ENCODE data around the gene ABLIM3.

Gene ABLIM3

DNA sequence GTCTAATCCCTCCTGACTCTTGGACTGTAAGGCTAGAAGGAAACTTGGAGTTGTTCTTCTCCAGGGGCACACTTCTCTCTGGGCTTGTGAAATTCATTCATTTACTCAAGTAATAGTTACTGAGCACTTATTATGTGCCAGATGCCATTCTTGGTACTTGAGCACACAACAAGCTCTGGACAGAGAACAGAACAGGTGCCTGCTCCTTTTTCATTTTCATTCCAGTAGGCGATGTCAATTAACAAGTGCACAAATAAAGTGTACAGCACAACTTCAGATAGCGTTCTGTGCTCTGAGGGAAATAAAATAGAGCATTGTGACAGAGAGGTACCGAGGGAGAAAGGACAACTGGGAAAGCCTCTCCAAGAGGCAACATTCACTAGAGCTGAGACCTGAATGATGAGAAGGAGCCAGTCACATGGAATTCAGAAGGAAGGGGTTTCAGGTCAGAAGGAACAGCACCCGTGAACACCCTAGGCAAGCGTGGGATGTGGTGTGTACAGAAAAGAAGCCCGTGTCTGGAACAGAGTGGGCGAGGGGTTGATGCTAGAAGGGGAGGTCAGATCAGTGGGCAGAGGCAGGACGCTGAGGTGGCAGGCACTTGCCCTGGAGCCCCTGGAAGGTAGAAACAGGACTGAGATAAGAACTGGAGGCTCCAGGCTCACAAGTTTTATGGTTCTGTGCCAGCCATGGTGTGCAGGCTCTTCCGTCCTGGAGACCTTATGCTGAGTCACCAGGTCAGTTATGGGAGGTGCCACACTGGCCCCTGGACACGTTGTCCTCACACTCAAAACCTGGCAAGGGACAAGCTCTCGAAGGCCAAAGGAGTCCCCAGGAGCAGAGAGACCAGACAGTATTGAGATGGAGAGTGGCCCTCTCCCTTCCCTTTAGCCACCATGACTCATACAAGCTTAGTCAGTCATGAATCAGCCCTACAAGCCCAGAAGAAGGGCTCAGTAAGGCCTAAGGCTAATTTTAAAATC is 7.2 kb upstream of the ABLIM3 start:
- DNase-seq: no peak

DNA sequence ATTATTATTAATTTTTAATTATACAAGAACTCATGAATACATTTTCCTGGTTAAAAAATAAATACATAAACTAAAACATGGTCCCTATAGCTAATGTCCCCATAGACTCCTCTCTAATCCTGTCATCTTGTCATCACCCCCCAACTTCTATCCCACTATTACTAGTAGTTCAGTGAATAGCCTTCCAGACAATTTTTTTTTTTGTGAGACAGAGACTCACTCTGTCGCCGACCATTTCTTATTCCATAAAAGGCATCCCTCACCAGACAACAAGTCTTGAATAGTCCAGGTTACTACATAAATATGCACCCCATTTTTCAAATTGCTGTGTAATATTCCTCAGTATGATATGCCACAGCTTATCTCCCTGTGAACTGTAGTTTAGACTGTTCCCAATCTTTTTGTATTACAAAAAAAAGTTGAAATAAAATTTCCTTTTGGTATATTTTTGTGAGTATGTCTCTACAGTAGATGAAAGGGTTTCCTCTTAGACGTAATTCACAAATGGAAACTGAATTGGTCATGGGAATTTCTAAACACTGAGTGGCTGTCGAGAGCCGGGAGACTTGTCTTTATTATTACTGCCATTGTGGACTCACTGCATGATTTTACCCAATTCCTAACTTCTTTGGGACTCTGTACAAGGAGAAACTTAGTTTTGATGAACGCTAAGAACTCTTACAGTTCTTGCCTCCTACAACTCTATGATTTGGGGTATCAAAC is 6.4 kb upstream of the ABLIM3 start:
- no peak for DNase-seq

DNA sequence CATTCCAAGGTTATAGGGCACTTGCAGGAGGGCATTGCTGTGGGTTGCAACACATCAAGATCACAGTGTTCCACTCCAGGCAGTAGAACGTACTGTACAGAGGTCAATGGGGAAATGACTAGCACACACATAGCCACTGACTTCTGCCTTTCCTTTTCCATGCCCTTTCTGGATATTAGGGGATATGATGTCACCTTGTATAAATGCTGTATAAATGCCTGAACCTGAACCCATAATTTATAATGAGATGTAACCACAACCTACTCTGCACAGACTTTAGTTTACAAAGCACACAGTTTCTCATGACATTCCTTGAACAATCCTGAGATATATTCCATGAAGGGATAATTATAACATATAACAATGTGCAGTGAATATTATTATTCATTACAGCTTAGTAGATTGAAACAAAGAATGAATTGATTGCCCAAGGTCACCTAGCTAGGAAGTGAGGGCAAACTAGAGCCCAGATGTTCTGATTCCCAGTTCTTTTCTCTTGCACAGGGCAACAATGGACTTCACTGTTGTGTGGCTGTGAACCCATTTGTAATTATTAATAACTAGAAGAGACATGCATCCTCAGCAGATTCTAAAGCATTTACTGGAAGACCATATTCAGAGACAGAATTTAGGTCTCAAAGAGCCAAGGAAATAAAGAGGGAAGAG is 5.6 kb upstream of the ABLIM3 start:
- DNase-seq: no peak

DNA sequence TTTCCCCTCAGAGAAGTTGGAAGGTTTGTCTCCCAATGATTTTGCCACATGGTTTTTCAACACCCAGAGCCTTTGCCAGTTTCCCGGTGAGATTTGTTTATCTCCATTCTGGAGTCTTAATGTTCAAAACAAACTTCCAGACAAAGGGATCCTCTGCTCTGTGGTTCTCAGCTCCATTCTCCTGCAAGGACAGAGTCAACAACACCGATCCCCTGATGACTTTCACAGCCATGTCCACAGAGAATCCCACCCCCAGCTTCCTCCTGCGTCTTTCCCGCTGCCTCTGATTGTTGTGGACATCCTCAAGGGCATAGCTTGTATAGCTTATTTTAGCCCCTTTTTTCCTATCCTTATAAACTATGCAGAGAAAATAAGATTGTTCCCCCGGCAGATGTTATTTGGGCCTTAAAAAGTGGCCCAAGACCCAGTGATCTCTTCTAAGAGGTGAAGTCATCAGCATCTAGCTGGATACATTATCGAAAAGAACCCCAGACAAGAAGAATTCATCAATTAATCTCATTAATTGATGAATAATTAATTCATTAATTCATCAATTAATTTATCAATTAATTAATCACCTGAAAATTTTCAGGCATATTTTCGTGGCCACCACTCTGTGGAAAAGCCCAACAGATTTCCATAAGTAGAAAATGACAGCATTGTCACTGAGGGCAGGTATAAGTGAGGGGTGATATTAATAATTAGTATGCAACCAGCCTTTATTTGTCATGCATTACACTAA is 2.9 kb upstream of the ABLIM3 start:
- no peak for DNase-seq

DNA sequence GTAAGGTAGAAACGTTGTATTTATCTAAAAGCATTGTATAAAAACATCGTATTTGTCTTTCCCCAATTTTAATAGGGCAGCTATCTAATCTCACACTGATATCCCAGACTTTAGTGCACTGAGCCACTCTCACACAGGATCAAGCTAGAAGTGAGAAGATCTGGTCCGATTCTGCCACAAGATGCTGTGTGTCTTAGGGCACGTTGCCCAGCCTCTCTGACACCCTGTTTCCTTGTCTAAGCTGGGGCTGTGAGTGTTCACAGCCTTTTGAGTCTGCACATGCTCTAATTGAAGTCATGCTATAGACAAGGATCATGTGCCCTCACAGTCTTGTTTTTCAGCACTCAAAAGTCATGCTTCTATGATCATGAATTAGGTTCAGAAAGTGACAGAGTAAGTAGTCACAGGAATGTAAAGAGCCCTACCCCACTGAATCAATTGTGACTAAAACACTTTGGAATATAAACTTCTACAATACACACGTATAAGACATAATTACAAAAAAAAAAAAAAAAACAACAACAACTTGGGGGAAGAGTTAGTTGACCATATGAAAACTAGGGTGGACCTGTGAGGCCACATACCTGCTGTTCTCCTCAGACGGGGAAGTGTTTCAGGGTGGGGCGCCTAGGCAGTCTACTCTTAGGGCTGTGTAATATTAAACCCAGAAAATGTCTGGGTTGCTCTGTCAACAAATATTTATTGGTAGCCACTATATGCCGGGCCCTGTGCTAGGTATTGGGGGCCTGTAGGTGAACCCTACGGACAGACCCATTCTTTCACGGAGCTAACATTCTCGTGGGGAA is 893 bp upstream of the ABLIM3 start:
- DNase-seq: no peak

DNA sequence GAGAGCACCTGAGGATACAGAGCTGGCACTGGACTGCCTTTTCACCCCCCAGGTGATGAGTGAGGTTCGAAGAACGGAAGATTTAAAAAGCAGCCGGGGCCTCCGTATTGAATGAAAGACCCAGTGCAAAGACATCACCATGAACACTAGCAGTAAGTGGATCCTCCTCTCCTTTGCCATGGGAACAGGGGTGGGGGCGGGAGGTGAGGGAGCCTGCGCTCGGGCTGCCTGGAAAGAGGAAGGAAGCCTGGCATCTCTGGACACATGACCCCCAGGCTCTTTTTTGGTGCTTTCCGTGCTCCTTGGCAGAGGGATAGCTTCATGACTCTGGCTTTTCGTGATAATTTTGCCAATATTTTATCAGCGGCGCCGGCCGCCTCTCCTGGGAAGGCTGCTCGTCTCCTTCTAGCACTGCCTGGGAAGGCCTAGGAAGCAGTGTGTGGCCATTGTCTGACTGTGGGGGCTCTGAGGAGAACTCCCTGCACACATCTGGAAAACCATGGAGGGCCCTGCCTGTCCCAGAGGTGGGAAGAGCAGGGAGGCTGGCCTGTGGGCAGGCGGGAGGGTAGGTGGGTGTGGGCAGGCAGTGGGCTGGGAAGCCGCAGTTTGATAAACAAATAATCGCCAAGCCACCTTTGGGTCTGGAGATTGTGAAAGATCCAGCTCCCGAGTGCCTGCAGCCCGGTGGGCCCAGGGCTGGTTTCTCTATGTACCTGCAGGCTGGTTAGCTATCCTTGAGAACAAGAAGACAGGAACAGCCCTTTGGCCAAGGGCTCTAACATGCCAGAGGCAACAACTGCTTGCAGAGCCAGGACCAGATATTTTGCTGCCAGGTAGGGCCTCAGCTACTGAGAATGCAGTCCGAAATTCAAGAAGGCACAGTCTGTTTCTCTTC is 911 bp downstream of the ABLIM3 start:
- peak in 41 of 58 donors; percentile 8 to 76 (median 37) for DNase-seq

DNA sequence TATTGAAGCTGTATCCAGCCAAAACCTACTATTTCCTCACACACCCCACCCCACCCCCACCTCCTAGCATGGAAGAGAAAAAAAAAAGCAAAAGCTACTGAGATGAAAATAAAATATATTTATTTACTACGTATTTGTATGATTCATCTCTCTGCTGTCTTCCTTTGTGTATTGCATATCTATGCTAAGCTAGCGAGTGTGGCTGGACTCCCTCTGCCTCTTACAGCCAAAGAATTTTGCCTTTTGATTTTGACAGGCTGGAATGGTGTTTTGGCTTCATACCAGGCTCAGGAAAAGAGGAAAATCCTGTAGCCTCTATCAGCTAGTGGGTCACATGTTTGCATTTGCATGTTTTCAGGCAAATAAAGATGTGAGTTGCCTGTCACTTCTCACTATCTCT is 2.2 kb downstream of the ABLIM3 start:
- no peak for DNase-seq

DNA sequence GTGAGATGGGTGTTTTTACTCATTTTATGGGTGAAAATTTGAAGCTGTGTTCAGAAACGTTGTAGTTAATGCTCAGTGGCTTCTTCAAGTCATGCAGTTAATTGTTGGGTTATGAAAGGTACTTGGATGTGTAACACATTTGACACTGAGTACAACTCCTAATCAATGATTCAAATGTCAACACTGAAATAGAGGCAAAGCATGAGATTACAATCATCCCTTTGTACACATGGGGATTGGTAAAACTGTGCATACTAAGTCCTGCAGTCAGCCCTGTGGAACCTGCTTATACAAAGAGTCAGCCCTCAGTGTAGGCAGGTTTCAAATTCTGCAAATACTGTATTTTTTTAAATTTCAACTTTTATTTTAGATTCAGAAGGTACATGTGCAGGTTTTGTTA is 3.3 kb downstream of the ABLIM3 start:
- no peak for DNase-seq

DNA sequence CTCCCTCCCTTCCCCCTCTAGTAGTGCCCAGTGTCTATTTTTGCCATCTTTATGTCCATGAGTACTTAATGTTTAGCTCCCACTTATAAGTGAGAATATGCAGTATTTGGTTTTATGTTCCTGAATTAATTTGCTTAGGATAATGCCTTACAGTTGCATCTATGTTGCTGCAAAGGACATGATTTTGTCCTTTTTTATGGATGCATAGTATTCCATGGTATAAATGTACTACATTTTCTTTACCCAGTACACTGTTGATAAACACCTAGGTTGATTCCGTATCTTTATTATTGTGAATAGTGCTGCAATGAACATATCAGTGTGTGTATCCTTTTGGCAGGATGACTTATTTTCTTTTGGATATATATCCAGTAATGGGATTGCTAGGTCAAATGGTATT is 3.8 kb downstream of the ABLIM3 start:
- no peak for DNase-seq

DNA sequence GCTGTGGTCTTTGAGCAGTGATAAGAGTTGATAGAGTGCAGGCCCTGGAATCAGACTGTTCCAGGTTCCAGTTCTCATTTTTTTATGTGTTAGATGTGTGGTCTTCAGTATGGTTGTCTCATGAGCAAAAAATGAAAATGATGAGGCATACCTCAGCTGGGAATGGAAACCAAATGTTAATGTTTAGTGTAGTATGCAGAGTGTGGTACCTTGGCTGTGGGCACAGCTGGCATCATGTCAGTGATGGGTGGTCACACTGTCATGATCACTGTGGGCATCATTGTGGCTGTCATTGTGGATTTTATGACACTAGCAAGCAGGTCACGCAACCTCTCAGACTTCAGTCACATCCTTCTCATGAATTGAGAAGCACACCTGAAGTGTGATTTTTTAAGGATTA is 6.4 kb downstream of the ABLIM3 start:
- DNase-seq: no peak

DNA sequence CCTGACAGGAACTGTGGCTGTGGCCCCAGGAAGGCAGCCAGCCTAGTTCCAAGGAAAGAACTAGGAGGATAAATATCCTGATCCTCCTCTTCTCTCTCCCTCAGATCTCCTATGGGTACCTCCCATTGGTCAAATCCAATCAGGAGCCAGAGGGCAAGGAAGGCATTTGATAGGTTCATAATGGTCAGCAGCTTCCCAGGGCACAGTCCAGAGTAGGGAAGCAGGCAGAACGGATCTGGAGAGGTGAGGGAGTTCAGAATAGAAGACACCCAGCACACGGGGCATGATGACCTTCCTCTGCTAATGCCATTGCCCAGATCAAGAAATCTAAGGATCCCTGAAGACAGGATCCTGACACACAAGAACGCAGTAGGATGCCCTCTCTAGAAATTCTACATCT is 8.6 kb downstream of the ABLIM3 start:
- no peak for DNase-seq

DNA sequence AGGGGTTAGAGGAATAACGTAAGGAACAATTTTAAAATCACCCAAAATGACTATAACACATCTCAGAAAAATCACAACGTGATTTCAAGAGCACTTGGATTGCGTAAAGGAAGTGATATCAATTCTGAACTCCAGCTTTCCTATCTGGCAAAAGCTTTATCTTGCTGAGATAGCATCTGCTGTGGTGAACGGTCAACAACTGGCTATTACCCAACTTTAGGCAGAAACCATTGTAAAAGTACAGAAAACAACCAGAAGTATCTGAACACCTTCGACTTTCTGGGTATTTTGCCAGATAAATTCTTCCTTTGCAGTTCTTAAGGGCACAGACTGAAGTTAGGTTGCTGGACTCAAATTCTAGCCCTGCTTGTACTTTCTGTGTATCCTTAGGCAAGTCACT is 9.2 kb downstream of the ABLIM3 start:
- no peak for DNase-seq

DNA sequence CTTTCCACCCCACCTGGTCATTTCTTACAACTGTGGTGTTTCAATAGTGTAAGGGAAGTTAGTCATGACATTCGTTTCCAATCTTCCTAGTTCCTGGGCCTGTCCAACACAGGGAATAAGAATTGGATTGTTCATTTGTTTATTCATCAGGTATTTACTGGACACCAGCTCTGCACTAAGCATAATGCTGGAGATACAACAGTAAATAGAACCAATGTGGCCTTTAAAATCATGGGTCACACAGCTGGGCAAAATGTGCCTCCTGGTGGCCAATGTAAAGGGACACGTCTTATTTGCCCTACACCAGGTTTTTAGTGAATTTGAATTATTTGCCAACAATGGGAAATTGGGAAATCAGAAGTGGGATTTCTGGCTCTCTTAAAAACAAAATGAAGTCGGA is 10.4 kb downstream of the ABLIM3 start:
- DNase-seq: no peak

DNA sequence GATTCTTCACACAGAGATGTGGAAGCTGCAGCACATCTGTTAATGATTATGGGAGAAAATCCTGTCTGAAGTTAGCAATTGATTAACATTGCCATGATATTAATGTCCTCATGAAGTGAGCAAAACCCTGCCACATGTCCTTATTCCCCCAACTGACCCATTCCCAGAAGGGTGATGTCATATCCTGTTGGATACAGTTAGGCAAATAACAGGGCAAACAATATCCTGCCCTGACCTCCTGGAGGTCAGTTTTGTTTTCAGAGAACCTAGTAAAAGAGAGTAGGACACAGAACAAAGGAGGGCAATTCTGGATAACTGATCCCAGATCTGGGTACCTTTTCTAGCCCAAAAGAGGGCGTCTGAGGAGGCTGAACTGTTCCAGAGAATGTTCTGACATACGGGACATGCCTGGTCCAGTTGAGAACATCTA is 11.0 kb downstream of the ABLIM3 start:
- no peak for DNase-seq

DNA sequence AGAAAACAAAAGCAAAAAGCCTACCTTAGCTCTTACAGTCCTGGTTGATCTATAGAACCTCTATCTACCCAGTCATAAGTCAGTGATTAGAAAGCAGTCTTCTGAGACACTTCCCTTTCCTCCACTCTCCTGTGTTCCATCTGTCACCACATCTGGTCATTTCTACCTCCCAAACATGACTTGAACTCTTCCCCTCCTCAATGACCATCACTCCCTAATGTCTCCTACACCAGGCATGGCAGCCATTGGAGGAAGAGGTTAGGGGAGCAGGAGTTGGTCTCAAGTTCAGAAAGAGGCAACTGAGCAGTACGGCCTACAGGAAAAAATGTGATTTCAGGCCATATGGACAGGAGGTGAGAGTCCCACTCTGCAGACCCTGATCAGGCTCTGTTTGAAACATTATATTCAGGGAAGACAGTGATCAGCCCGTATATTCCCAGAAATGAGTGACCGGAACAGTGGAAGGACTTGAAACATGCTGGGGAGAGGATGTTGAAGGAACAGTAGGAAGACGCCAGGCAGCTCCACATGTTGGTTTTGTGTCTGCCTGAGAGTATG is 12.0 kb downstream of the ABLIM3 start:
- no peak for DNase-seq

DNA sequence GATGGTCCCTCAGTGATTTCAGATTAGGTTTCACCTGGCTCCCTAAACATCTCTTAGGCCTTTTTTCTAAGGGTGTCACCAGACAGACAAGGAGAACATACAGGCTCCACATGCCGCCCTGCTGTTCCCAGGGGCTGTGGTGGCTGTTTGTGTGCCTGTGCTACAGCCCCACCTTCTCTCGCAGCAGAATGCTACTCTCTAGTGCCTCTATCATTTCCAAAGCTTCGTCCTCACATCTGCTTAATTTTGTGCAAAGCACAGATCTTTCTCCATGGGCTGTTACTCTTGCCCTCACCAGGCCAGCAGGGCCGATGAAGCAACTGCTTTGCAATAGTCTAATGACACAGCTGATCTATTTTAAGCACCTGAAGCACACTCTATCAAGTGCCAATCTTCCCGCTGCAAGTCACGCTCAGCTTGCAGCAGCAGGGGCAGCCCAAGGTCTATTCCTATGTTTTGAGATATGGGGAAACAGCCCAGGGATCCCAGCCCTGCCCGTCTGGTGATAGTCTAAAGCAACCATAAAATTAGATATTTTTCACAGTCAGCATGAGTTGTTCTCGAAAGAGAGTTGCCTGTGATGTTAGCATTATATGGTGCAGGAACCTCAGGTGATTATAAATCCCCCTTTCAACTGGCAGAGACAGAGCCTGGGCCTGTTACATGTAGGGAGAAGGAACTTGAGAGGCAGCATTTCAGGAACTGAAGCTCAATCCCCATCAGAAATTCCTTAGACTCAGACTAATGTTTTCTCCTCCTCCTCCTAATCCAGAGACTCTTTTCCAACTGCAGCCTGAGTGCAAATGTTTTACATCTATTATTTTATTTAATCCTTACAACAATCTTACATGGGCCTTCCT is 12.7 kb downstream of the ABLIM3 start:
- DNase-seq: no peak

DNA sequence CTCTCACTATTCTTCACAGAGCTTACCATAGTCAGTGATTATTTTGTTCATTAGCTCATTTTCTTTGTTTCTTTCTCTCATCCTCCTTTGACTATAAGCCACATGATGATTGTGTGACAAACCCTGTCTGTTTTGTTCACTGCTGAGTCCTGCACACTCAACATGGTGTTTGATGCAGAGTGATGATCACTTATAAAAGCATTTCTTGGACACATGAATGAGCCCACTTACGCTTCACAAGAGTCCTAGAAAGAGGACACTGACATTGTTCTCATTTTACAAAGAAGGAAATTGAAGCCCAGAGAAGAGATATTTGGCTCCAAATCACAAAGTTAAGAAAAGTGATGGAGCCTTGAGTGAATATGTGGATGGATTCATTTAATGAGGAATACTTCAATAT is 13.4 kb downstream of the ABLIM3 start:
- DNase-seq: no peak

Data from anterior cingulate cortex (tissue), 58 donors.